IPS DF 6.9 (cell line): ENCODE measurements around the gene CCDC141.

Source experiments
- DNase-seq: peaks from one replicate; pipeline ENCODE4 v3.0.0-alpha.2; 2013; ENCODE audit warnings: low read depth, low spot score
- H3K27ac ChIP-seq: one replicate; pipeline ENCODE4 v1.5.1; 2013; ENCODE audit warnings: low read length, control low read depth
- H3K27me3 ChIP-seq: 2 replicates; pipeline ENCODE4 v1.6.1; 2013; ENCODE audit warnings: mild to moderate bottlenecking, low read length; ENCODE audit not compliant: control insufficient read depth, insufficient read depth
- H3K36me3 ChIP-seq: 2 replicates; pipeline ENCODE4 v1.6.1; 2013; ENCODE audit warnings: low read length; ENCODE audit not compliant: control insufficient read depth, insufficient read depth
- H3K4me1 ChIP-seq: 2 replicates; pipeline ENCODE4 v1.6.1; 2013; ENCODE audit warnings: low read length; ENCODE audit not compliant: control insufficient read depth, insufficient read depth
- H3K4me3 ChIP-seq: 2 replicates; pipeline ENCODE4 v1.5.1; 2013; ENCODE audit warnings: mild to moderate bottlenecking, low read length
- H3K9me3 ChIP-seq: 2 replicates; pipeline ENCODE4 v1.6.1; 2013; ENCODE audit warnings: low read length, inconsistent platforms; ENCODE audit not compliant: control insufficient read depth, insufficient read depth
- WGBS: extraction: QIAGEN DNeasy Blood & Tissue Kit; methylation state at CpG from one replicate; pipeline ENCODE4 v1.1.7; 2013; ENCODE audit warnings: mixed read lengths, missing lambda C conversion rate; ENCODE audit not compliant: insufficient read length, insufficient coverage; 5-methylcytosine and 5-hydroxymethylcytosine counted together

The CCDC141 gene

DNA sequence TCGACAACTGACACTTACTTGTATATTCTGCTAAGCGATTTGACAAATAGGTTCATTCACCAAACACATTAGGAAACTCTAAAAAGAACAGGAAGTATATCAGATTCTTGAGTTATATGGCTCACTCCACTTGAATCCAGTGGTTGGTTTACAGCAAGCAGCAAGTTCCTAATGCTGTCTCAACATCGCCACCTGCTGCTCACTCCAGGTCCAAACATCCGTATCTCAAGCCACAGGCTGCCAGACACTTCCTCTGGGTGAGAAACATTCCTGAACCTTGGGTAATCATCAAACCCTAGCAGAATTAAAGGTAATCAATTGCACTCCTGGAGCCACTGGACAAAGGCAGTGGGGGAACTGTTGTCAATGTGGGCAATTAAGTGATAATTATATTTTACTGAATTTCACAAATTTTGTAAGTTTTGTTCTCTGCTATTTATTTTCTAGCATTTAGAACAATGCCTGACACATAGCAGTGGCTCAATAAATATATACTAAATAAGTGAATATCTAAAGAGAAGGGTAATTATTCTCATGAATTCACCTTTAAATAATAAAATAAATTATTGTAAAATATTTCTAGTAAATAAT, 135.6 kb downstream of the CCDC141 start:
- DNase-seq, result peak; percentile 76
- no peaks in the 10 kb centered on the region for H3K4me1 ChIP-seq
- H3K4me3 ChIP-seq, result no peak overlapping the region
- H3K9me3 ChIP-seq, result no peaks in the 10 kb centered on the region
- H3K27me3 ChIP-seq, result no peaks in the 10 kb centered on the region
- no CpG with 5 or more reads among the region's 4 CpGs for WGBS
- H3K36me3 ChIP-seq, result no peaks in the 10 kb centered on the region; the same call in 1 of the 2 replicates
- no peak overlapping the region for H3K27ac ChIP-seq

DNA sequence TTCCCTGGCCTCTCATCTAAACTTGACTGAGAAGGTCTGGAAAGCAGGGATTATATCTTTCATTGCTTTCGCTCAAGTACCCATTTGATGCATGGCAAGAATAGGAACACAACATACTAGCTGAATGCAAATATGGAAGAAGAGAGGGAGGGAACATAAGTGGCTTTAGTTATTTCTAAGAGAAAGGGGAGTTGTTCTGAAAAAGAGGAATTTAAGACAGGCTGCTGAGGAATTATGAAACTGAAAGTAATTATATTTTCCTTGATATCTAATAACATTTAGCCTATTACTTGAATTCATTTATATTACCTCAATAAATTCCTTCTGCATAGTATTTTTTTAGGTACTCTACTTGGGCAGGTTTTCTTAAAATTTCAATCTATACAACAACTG, 136.9 kb downstream of the CCDC141 start:
- no peak for DNase-seq
- Histone ChIP-seq H3K4me3 (no peak overlapping the region), H3K27ac (no peak overlapping the region), H3K9me3 (no peaks in the 10 kb centered on the region), H3K27me3 (no peaks in the 10 kb centered on the region), H3K36me3 (no peaks in the 10 kb centered on the region; the same call in 1 of the 2 replicates), H3K4me1 (no peaks in the 10 kb centered on the region)
- WGBS, result no CpG with 5 or more reads among the region's 1 CpG

DNA sequence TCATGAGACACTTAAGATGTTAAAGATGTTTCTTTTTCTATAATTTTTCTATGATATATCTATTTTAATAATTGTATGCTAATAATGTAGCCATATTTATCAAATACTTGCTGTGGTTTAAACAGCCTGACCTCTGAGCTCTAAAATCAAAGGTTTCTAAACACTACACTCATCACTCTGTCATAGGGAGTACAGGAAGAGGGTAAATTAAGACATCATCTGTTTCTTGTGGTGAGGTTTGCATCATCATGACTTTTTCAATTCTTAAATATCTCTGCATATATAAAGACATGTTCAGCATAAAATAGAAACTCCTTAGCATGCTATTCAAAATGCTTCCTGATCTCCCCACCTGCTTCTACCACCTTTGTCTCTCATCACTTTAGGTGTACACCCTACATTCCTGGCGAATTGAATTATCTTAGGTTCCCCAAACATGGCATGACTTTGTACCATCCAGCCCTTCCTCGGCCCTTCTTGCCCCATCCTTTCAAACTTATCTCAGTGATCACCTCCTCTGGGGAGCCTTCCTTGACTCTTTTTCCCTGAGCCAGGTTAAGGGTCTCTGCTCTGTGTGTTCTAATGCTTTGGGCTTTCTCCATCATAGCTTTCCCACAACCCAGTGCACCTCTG, 137.4 kb downstream of the CCDC141 start:
- no peaks in the 10 kb centered on the region for H3K36me3 ChIP-seq
- DNase-seq, result no peak
- no peaks in the 10 kb centered on the region for H3K27me3 ChIP-seq
- H3K4me3 ChIP-seq, result no peak overlapping the region
- no CpG with 5 or more reads among the region's 2 CpGs for WGBS
- no peaks in the 10 kb centered on the region for H3K4me1 ChIP-seq
- H3K9me3 ChIP-seq, result no peaks in the 10 kb centered on the region
- no peak overlapping the region for H3K27ac ChIP-seq

GRCh38 chr2:178911039-178911438, 138.9 kb downstream of the CCDC141 start:
- H3K27ac ChIP-seq, result no peak overlapping the region
- H3K9me3 ChIP-seq, result no peaks in the 10 kb centered on the region
- no peaks in the 10 kb centered on the region for H3K36me3 ChIP-seq
- no peaks in the 10 kb centered on the region for H3K4me1 ChIP-seq
- no peak overlapping the region for H3K4me3 ChIP-seq
- no CpG with 5 or more reads among the region's 2 CpGs for WGBS
- H3K27me3 ChIP-seq, result no peaks in the 10 kb centered on the region
- no peak for DNase-seq

- no CpG with 5 or more reads among the region's 5 CpGs for WGBS
Measured at GRCh38 chr2:178910005-178910404, 139.9 kb downstream of the CCDC141 start.

DNA sequence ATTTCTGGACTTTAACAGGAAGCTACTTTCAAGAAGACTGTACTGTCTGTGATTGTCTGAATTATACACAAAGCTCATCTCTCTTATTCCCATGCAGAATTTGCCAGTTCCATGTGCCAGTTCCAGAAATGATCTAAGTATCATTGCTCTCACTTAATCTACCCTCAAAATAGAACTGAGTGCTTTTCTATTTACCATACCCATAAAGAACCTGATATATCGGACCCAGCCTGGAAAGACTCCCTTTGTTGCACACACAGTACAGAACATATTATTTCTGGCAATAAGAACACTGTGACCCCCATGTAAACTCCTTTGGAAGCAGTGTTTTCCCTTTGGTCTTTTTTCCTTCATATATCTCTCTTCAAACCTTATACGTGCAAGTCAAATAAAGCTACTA, 140.4 kb downstream of the CCDC141 start:
- DNase-seq, result no peak
- WGBS, result no CpG with 5 or more reads among the region's 2 CpGs

More at GRCh38 chr2:178910005-178910404, 139.9 kb downstream of the CCDC141 start:
- no peak overlapping the region for H3K27ac ChIP-seq
- H3K36me3 ChIP-seq, result no peaks in the 10 kb centered on the region
- no peaks in the 10 kb centered on the region for H3K27me3 ChIP-seq
- H3K4me1 ChIP-seq, result no peaks in the 10 kb centered on the region
- no peak for DNase-seq
- H3K4me3 ChIP-seq, result no peak overlapping the region
- no peaks in the 10 kb centered on the region for H3K9me3 ChIP-seq

GRCh38 chr2:178908810-178909209, 141.1 kb downstream of the CCDC141 start:
- DNase-seq, result no peak
- H3K4me1 ChIP-seq, result no peaks in the 10 kb centered on the region

More for the DNA sequence above, 140.4 kb downstream of the CCDC141 start:
- no peaks in the 10 kb centered on the region for H3K27me3 ChIP-seq
- no peaks in the 10 kb centered on the region for H3K36me3 ChIP-seq
- no peaks in the 10 kb centered on the region for H3K4me1 ChIP-seq
- no peaks in the 10 kb centered on the region for H3K9me3 ChIP-seq
- no peak overlapping the region for H3K4me3 ChIP-seq
- H3K27ac ChIP-seq, result no peak overlapping the region

GRCh38 chr2:178905261-178905660, 144.7 kb downstream of the CCDC141 start:
- Histone ChIP-seq H3K4me1 (no peaks in the 10 kb centered on the region), H3K36me3 (no peaks in the 10 kb centered on the region), H3K9me3 (no peaks in the 10 kb centered on the region), H3K27me3 (no peaks in the 10 kb centered on the region), H3K27ac (no peak overlapping the region), H3K4me3 (no peak overlapping the region)
- DNase-seq, result no peak
- WGBS, result no CpG with 5 or more reads among the region's 2 CpGs

More at GRCh38 chr2:178908810-178909209, 141.1 kb downstream of the CCDC141 start:
- Histone ChIP-seq H3K27me3 (no peaks in the 10 kb centered on the region), H3K9me3 (no peaks in the 10 kb centered on the region), H3K4me3 (no peak overlapping the region), H3K27ac (no peak overlapping the region), H3K36me3 (no peaks in the 10 kb centered on the region)

- no peaks in the 10 kb centered on the region for H3K9me3 ChIP-seq
- no peak for DNase-seq
- no peak overlapping the region for H3K27ac ChIP-seq
- H3K27me3 ChIP-seq, result no peaks in the 10 kb centered on the region
- H3K4me1 ChIP-seq, result no peaks in the 10 kb centered on the region
- no peak overlapping the region for H3K4me3 ChIP-seq
- no peaks in the 10 kb centered on the region for H3K36me3 ChIP-seq
Measured at GRCh38 chr2:178899656-178900055, 150.3 kb downstream of the CCDC141 start.

GRCh38 chr2:178895872-178896271, 154.1 kb downstream of the CCDC141 start:
- Histone ChIP-seq H3K9me3 (no peaks in the 10 kb centered on the region), H3K27ac (no peak overlapping the region), H3K36me3 (no peaks in the 10 kb centered on the region), H3K4me3 (no peak overlapping the region), H3K27me3 (no peaks in the 10 kb centered on the region), H3K4me1 (no peaks in the 10 kb centered on the region)
- no CpG with 5 or more reads among the region's 2 CpGs for WGBS
- DNase-seq, result no peak

GRCh38 chr2:178895171-178895570, 154.8 kb downstream of the CCDC141 start:
- H3K4me1 ChIP-seq, result no peaks in the 10 kb centered on the region
- no peaks in the 10 kb centered on the region for H3K36me3 ChIP-seq
- WGBS, result no CpG with 5 or more reads among the region's 2 CpGs
- no peaks in the 10 kb centered on the region for H3K27me3 ChIP-seq
- H3K27ac ChIP-seq, result no peak overlapping the region
- no peak for DNase-seq
- no peak overlapping the region for H3K4me3 ChIP-seq
- no peaks in the 10 kb centered on the region for H3K9me3 ChIP-seq
